Measurements from ENCODE around the gene DDX39B.
"Not testable (repeated sequence)": the region's sequence is repeated elsewhere in the genome, so short reads cannot be mapped to it uniquely, and the experiment has no call there.

DDX39B gene

GRCh38 chr6:31575335-31575901, 33.6 kb upstream of the DDX39B start, which contains the start of gene TNF:
TNF (plus strand) TSS chr6:31575565; CDS start chr6:31575742, 177 bp downstream.
- no peak for DNase-seq

GRCh38 chr6:31574106-31575061, 32.6 kb upstream of the DDX39B start:
- no peak for DNase-seq

GRCh38 chr6:31573239-31574105, 31.7 kb upstream of the DDX39B start:
- DNase-seq, result no peak

- no peak for DNase-seq
Observed at GRCh38 chr6:31572041-31572911, 30.5 kb upstream of the DDX39B start, which contains the start of gene LTA. LTA (plus strand) TSS chr6:31572289; CDS start chr6:31572743, 454 bp downstream.

GRCh38 chr6:31569861-31570536, 28.2 kb upstream of the DDX39B start:
- DNase-seq, result no peak

GRCh38 chr6:31568537-31568961, 26.7 kb upstream of the DDX39B start:
- DNase-seq, result no peak

- DNase-seq, result no peak
Observed at GRCh38 chr6:31567531-31568370, 25.9 kb upstream of the DDX39B start.

GRCh38 chr6:31560697-31561058, 18.9 kb upstream of the DDX39B start:
- no peak for DNase-seq

GRCh38 chr6:31559958-31560696, 18.3 kb upstream of the DDX39B start:
- DNase-seq, result no peak

- no peak for DNase-seq
Observed at GRCh38 chr6:31559606-31559957, 17.8 kb upstream of the DDX39B start.

- no peak for DNase-seq
Observed at GRCh38 chr6:31558631-31559500, 17.1 kb upstream of the DDX39B start.

GRCh38 chr6:31558318-31558625, 16.5 kb upstream of the DDX39B start:
- no peak for DNase-seq

- no peak for DNase-seq
Observed at GRCh38 chr6:31557443-31558317, 15.9 kb upstream of the DDX39B start.

GRCh38 chr6:31556307-31556706, 14.5 kb upstream of the DDX39B start:
- DNase-seq, result no peak

- not testable (repeated sequence) for DNase-seq
Observed at GRCh38 chr6:31551371-31551770, 9.6 kb upstream of the DDX39B start.

- no peak for DNase-seq
Observed at GRCh38 chr6:31548544-31548873, 6.7 kb upstream of the DDX39B start.

GRCh38 chr6:31547727-31548543, 6.1 kb upstream of the DDX39B start:
- no peak for DNase-seq
